ENCODE measurements around the gene ZNF74.

ZNF74 gene

DNA sequence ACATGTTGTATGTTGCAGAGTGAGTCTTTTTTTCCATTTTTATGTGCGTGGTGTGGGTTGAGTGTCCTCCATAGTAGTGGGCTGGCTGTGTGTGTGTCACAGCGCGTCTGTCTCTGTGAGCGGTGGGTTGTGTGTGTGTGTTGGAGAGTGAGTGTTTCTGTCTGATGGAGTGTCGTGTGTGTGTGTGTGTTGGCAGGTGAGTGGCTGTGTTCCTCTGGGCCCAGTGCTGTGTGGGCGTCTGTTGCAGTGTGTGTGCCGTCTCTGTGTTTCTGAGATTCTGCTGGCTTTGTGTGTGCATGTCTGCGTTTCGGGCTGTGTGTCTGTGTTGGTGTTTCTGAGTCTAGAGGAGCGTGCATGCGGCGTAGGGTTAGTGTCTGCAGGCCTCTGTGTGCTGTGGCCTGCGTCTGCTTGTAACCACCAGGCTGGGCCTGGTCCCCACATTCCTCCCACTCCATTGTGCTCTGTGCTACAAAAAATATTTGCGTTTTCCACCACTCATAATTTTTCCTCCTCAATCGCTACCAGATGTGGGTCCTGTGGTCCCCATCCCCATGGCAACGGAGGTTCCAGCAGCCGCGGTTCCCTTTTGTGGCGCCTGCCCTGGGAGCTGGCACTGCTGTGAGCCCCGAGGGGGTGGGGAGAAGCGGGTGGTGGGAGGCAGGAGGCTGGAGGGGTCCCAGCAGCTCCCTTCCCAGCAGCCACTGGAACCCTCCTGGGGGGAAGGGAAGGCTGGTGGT, 28.5 kb downstream of the ZNF74 start:
- DNase-seq, result no peak

DNA sequence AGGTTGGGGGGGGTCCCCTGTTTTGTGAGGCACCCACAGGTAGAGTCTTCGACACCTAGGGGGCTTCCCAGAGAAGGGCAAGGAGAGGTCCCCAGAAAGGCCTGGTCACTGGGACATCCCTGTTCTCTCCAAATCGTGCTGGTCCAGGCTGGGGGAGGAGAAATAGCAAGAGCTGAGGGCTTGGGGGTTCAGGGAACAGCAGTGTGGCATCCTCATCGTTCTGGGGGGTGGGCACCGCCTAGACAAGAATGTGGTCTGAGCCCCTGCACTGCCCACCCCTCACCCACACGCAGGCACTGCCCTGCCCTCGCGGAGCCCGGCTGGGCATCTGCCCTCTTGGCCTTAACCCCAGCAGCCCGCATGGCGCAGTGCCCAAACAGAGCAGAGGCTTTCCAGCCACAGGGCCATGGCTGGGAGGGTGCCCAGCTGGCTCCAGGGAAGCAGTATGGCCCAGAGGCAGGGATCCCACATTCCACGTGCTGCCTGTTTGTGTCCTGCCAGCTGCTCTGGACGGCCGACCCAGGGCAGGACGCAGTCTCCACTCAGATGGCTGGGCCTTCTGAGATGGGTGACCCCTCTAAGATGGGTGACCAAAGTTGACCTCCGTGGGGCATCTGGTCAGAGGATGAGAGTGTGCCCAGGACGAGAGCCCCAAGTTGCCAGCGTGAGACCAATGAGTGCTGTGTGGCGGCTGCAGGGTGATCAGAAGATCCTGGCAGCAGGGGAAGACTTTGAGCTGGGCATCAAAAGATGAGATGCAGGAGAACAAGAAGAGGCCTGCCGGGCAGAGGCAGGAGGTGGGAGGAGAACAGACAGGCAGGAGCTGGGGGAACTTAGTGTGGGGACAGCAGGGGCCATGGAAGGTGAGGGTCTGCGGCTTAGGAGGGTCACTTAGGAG, 29.3 kb downstream of the ZNF74 start:
- no peak for DNase-seq

DNA sequence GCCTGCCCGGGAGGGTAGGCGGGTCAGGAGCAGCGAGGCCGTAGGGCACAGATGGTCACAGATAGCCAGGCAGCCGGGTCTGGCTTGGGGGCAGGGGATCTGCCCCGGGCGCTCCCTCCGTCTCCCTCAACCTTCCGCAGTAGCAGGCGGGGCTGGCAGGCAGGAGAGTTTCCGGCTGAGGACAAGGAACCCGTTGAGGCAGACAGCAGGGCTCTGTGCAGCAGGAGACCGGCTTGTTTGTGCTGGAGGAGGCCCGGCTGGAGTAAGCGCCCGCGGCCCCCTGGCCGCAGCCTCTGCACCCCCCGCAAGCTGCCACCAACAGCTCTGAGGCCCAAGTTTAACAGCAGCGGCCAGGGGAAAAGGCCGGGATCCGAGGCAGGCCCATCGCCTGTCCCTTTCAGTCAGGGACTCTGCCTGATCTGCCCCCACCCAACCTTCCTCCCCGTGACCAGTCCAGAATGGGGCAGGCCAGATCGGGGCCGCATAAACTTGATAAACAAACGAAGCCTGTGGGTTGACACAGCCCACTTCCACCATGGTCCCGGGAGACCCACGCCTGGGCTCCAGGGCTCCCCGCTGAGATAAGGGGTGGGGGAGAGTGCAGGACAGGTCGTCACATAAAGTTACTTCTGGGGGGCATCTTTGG, 30.1 kb downstream of the ZNF74 start:
- DNase-seq, result no peak

DNA sequence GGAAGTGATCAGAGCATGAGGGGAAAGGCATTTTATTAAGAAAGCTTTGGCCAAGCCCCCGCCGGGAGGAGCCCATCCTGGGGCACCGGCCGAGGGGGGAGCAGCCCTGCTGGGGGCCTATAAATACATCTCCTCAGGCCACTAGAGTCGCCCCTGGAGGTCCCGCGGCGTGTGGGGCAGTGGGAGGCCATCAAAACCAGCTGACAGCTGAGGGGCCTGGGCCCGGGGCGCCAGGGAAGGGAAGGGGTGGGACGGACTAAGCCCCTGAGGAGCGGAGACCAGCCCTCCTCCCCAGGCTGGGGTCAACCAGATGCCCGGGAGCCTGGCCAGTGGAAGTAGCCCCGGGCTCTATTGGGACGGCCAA, 30.6 kb downstream of the ZNF74 start:
- no peak for DNase-seq

DNA sequence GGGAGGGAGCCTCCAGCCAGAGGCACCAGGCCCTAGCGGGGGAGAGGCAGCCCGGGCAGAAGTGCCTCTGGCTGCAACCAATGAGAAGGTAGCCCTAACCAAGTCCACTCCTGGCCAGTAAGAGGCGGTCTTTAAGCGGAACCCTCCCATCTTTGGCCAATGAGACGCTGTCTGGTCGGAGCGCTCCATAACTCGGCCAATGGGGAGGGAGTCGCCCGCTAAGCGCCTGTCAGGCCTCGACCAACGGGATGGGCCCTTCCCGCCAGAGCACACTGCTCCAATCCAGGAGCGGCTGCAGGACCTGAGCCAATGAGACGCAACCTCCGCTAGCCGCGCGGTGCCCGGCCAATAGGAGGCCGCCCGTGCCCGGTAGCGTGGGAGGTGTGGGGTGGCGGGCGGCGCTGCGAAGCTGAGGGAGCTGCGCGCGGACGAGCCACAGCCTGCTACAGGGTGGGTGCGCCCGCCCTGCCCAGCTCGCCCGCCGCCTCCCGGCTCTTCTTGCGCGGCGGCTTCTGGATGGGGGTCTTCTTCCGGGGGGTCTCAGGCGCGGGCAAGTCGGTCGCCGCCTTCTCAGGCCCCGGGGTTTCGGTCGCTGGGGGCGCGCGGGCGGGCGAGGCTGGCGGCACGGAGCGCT, 31.1 kb downstream of the ZNF74 start:
- DNase-seq, result peak in 1 of 2 donors; percentile 37

DNA sequence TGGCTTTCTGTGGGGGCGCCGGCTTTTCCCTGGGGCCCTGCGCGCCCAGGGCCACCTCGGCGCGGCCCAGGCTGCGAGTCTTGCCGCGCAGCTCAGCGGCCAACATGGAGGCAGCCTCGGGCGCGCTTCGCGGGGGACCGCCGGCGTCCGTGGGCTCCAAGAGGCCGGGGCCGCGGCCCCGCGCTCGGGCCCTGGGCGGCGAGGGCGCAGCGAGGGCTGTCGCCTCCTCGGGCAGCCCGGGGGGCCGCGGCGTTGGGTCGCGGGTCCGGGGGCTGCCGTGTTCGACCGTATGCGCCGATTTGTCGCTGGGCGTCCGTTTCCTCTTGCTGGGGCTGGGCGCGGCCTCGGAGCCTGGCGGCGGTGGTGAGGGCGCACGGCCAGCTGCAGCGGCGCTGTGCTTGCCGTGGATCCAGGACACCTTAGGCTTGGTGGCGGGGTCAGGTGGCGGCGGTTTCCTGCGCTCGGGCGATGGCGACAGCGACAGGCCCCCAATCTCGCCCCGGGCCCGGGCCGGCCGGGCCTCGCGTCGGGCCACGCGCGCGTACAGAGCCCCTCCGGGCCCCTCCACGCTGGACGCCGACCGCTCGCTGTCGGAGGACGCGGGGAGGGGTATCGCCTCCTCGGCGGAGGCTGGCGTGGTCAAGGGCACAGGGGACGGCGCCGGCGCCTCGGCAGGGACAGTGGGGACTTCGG, 31.8 kb downstream of the ZNF74 start:
- no peak for DNase-seq

DNA sequence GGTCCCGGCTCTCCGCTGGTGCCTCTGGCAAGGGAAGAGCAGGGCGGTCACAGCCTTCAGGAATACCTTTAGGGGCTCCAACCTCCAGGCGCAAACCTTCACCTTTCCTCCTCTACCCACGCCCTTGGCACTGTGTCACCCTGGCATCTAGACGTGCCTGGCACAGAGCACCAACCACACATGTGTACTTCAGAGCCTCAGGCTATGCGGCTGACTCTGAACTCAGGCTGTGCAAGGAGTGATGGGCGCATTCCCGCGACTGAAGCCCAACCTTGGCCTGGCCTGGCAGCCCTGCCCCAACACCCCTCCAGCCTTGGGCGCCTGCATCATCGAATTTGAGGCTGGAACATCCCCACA, 32.3 kb downstream of the ZNF74 start:
- DNase-seq, result no peak

DNA sequence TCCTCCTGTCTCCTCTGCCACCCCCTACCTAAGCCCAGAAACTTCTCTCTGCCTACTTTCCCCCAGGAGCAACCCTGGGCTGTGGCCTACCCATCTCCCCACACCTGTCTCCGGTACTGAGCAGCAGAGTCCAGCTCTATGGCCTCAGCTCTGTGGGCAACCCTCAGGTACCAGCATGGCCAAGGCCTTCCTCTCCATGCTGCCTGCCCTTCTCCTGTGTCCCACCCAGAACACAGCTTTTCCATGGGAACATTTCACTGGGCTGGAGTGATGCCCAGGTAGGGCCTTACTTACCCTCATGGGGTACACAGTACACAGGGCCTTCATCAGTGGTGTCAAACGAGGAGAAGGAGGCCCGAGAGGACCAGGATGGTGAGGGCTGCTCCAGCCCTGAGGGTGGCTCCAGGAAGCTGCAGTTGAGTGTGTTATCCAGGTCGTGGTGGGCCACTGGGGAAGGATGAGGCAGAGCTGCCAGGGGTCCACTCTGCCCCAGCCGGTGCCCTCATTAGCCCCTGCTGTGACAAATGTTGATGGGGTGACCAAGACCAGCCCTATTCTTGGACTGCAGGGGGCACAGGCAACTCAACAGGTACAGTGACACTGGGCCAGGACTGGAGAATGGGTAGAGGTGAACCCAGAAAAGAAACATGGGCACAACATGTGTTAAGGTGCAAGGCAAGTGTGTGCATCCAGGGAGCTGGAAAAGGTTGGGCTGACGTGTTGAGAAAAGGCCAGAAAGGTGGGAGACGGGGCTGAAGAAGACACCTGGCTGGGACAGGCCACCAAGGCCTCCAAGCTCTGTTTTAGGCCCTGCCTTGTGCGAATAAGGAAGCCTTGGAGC, 33.4 kb downstream of the ZNF74 start:
- DNase-seq, result no peak

DNA sequence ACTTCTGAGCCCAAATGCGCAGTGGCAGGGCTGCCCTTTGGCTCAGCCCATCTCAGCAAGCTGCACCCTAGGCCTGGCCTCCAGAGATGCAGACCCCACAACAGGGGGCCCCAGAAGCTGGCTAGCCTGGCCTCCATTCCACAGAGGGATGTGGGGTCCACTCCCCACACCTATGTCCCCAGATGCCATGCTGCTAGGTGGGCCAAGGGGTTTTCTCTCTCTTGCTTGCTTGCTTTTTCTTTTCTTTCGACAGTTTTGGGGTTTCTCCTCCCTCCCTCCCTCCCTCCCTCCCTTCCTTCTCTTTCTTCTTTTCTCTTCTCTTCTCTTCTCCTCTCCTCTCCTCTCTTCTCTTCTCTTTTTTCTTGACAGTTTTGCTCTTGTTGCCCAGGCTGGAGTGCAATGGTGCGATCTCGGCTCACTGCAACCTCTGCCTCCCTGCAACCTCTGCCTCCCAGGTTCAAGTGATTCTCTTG, 34.0 kb downstream of the ZNF74 start:
- DNase-seq, result no peak

DNA sequence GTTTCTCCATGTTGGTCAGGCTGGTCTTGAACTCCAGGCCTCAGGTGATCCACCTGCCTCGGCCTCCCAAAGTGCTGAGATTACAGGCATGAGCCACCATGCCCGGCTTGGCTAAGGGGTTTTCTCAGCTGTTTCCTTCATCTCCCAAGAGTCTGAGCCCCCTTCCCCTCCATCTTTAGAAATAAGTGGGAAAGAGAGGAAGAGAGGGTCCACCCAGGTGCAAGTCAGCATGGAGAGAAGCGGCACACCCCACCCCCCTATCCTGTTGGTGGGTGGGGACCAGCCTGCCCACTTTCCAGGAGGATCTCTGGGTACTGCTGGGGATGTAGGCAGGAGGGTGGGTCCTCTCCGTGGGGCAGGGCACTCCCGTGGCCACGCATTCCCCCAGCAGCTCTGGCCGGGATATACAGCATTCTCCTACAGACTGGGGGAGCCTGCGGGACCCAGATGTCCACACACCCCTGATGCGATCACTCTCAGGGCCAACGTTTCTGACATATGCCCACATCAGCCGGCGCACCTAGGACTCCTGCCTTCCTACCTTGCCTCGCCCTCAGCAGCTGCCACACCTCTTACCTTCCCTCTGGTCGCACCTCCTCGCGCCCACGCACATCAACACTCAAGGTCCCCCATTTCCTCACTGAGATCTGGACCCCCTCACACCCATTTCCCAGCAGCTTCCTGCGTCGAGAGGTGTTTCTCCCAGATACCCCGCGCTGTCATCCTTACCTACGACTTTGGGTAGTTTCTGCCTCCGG, 34.7 kb downstream of the ZNF74 start:
- DNase-seq, result no peak

DNA sequence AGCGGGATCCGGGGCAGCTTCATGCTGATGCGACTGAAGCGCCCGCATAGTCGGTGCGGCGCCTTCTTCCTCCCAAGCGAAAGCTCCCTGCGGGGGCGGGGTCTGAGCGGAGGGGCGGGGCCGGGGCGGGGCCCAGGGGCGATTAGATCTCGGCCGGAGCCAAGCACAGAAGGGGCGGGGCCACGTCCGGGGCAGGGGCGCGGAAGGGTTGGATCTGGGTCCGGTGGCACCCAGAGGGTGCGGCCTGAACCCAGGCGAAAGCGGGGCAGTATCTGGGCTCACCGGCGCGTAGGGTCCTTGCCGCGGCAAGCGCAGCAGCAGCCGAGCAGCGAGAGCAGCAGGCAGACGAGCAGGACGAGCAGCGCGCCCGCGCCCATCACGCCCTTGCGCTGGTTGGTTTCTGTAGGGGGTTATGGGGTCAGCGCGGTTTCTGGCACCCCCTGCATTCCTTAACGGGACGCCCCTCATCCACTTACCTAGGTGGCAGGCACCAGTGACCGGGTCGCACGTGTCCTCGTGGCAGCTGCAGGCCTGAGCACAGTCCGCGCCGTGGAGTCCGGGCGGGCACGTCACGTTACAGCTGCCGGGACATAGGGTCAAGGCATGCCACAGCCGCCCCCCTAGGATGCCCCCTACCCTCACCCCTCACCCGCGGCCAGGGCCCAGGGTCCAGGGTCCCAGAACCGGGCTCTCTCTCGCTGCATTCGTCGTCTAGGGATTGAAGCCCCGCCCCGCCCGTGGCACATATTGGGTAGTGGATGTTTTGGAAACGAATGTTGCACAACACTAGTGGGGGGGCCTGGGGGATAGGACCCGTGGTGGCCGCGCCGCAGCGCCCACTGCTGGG, 35.5 kb downstream of the ZNF74 start:
- peak; percentile 78 to 85 for DNase-seq

DNA sequence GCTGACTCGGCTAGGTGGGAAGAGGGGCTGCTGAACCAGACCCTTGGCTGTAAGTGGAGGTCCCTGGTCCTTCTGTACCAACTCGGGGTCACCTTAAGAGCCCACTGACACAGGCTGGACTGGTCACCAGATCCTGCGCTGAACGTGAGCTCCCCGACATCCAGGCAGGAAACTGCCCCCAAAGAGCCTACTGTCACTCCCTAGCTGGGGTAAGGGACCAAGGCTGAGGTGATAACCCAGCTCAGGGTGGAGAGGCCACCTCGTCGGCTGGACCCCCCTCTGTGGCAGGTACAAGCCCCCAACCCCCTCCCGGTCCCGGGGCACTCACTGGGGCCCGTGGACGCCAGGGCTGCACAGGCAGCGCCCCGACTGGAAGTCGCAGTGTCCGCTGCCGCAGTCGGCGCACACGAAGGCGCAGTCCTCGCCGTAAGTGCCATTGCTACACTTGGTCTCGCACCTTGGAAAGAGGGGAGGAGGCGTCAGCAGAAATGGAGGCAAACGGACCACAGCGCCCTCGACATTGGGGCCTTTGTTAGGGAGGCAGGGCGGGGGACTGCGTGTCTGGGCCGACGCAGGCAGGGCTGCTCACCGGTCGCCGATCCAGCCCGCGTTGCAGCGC, 36.3 kb downstream of the ZNF74 start:
- peak in 1 of 2 donors; percentile 32 for DNase-seq

DNA sequence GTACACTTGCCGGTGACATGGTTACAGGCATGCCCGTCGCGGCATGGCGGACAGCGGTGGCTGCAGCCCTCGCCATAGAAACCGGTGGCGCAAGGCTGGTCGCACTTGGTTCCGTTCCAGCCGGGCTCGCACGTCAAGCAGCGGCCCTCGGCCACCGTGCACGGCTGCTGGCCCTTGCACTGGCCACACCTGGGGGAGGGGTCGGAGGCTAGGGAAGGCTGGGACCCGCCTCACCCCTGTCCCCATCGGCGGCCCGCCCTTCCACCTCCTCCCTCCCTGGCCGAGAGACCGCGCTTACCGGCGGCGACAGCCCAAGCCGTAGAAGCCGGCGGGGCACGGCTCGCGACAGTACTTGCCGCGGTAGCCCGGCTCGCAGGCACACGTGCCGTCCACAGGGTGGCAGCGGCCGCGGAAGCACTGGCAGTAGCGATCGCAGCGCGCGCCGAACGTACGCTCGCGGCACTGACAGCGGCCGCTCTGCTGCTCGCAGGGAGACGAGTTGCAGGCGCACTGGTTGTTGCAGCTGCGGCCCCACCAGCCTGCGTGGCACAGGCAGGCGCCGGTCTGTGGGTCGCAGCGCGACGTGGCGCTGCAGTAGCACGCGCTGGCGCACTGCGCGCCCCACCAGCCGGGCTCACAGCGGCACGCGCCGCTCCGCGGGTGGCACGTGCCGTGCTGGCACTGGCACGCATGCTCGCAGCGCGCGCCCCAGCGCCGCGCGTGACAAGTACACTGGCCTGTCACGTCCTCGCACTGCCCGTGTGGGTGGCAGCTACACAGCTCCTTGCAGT, 37.0 kb downstream of the ZNF74 start:
- peak; percentile 57 to 71 for DNase-seq

DNA sequence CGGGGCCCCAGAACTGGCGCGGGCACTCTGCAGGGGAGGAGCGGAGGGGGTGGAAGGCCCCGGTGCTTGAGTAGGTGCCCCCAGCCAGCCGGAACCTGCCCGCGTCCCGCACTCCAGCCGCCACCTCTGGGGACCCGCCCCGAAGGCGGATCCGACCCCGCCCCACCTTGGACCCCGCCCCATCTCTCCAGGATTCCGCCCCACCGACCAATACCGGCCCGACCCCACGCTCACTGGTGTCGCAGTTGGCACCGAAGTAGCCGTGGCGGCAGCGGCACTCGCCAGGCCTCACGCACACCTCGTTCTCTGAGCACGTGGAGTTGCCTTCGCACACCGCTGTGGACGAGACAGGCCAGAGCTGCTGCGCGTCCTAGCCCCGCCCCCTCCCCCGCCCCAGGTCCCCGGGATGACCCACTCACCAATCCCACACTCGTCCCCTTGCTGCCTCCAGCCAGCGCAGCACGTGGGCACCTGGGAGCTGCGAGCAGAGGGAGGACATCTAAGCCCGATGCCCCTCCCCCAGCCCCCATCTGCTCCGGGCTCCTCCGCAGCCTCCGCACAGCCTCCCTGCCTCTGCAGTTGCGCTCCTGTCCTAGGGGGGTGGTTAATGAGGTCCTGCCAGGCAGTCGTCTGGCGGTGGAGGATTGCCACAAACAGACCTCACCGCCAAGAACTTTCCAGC, 37.7 kb downstream of the ZNF74 start:
- no peak for DNase-seq

DNA sequence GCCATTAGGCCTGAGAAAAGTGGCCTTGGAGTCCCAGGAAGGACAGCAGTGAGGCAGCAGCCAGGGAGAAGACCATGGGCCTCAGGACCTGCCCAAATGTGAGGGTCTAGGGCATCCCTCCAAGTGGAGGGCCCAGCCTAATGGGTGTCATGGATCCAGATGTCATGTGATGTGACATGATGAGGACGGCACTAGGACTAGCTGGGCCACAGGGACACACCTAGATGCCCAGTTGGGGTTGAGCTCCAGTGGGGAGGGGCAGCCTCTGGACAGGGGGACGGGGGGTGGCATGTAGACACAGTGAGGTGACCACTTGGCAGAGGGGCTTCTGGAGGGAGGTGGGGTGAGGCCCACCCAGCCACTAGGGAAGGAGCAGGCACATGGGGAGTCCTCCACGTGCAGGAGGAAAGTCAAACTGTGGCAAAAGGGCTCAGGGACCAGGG, 38.3 kb downstream of the ZNF74 start:
- no peak for DNase-seq

DNA sequence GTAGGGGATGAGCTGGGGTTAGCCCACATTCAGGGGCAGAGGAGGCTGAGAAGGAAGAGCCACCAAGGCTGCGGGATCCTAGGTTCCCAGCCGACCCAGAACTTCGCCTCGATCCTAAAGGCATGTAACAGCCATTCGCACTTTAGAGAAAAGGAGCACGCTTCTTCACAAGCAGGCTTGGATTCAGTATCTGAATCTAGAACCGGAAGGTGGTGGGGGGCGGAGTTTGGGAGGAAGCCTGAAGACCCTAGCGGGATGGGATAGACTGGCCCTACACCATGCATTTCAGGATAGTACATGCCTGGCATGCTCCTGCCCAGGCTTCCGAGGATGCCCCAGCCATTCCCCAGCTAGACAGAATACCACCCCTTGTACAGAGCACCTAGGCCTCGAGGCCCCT, 39.2 kb downstream of the ZNF74 start:
- DNase-seq, result no peak

DNA sequence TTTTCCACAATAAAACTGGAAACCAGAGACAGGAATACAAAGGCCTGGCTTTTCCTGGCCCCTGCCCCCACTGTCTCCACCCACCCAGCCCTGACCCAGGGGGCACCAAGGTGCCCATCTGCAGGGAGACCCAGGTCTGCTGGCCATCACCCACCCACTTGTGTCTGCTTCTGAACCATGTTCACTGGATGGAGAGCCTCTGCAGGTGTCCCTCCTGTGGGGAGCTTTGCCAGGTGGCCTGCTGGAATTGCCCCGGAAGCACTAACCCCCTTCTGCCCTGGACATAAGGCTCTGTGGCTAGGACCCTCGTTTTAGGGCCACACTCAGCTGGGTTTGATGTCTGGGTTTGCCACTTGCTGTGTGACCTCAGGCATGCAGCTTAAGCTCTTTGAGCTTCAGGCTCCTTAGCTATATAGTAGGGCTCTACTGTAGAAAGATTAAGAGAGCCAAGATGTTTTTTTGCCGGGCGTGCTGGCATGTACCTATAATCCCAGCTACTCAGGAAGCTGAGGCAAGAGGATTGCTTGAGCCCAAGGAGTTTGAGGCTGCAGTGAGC, 39.8 kb downstream of the ZNF74 start:
- no peak for DNase-seq

All from stimulated activated CD4-positive, alpha-beta T cell treated with anti-CD3 and anti-CD28 coated beads, Interleukin-2, amount 100 ng/mL, for 24 hours (primary cell).